Vagina (tissue), 2 donors: ENCODE results near the gene TP53RK. TPM values are rescaled to one million over a fixed set of nuclear protein-coding genes. Genes with fewer than 3 reads are reported as not detected.
A peak's percentile ranks its signal among the peaks of the same experiment; 100 is the strongest.

ENCODE experiments used
- DNase-seq, 2 donors: peaks; one replicate each; pipeline ENCODE4 v3.0.0-alpha.2; 2017; ENCODE audit errors: extremely low spot score in 2 of 2
- H3K27ac ChIP-seq: fragments of 200-600 bp; sonication (generic); one replicate; pipeline ENCODE4 v1.5.1; 2019
- H3K27me3 ChIP-seq: fragments of 200-600 bp; sonication (generic); one replicate; pipeline ENCODE4 v1.5.1; 2019
- H3K36me3 ChIP-seq, 2 donors: fragments of 200-600 bp; sonication (generic); one replicate each; pipeline ENCODE4 v1.5.1; 2017 to 2019
- H3K4me1 ChIP-seq: fragments of 200-600 bp; sonication (generic); one replicate; pipeline ENCODE4 v1.5.1; 2019
- H3K4me3 ChIP-seq, 2 donors: fragments of 200-600 bp; sonication (generic); 1 replicate in 1 of 2; 2 replicates in 1 of 2; pipeline ENCODE4 v1.5.1; 2016 to 2019
- H3K9me3 ChIP-seq: fragments of 200-600 bp; sonication (generic); one replicate; pipeline ENCODE4 v1.5.1; 2019
- POLR2A ChIP-seq, 2 donors: fragments of 450-650 bp; IDR thresholded peaks; one replicate each; pipeline ENCODE4 v1.6.1; 2017; ENCODE audit warnings: antibody characterized with exemption in 2 of 2, mild to moderate bottlenecking in 2 of 2, moderate library complexity in 2 of 2
- POLR2AphosphoS5 ChIP-seq, 2 donors: sonication (generic); formaldehyde crosslinking; IDR thresholded peaks; one replicate each; pipeline ENCODE4 v1.9.0; 2017; ENCODE audit warnings: antibody characterized with exemption in 2 of 2, mild to moderate bottlenecking in 2 of 2, low read depth in 1 of 2; ENCODE audit not compliant: insufficient read depth in 1 of 2
- intact Hi-C: fragments of 100-400 bp; cut with DNase I; formaldehyde crosslinking; loops from one replicate; pipeline ENCODE4 v1.15.1; 2023
- total RNA-seq: library from RNA; depleted of rRNA; stranded (reverse); fragments of >200 nt; gene quantifications from one replicate; pipeline ENCODE4 v1.2.3, GENCODE V29; 2016
- TF ChIP-seq, protein P1 (sequence below), 3 experiments: fragments of 450-650 bp in 2 of 3; fragments of 200-600 bp in 1 of 3; sonication (generic) in 1 of 3; IDR thresholded peaks; one replicate each; pipeline ENCODE4 v1.5.1; 2017 to 2019; ENCODE audit warnings: antibody characterized with exemption in 3 of 3, mild to moderate bottlenecking in 2 of 3, moderate library complexity in 2 of 3

Gene TP53RK
- total RNA-seq, 1 donor from 2014 or later, result 27.7 TPM

DNA sequence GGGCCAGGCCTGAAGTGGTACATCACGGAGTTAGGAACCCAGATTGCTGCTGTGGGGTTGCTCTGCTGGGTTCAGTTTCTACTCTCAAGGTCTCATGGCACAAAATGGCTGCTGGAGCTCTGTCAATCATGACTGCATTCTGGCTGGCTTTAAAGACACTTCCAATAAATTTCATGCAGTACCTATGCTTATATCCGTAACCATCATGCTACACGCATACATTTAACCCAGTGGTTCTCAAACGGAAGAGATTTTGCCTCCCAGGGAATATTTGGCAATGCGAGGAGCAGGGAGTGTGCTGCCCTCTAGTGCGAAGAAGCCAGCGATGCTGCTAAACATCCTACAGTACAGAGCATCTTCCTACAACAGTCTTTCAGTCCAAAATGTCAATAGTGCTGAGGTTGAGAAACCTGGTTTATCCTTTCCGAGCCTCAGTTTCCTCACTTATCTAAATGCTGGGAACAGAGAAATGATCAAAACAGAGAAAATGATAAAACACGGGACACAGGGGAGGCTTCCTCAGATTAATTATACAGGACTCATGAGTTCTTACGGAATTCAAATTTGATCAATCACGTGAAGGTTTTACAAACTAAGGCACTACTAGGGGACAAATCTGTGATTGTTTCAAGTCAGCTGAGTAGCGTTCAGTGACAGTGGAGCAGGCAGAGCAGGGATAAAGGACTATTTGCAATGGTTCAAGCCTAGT is 10.6 kb upstream of the TP53RK start:
- intact Hi-C loops, result no loop called here
- H3K9me3 ChIP-seq, result no peaks in the 10 kb centered on the region
- no peak overlapping the region for H3K27ac ChIP-seq
- H3K36me3 ChIP-seq, result no peaks in the 10 kb centered on the region
- DNase-seq, result no peak
- peaks cover 2% of the 10 kb centered on the region for H3K4me1 ChIP-seq
- H3K27me3 ChIP-seq, result no peaks in the 10 kb centered on the region
- no peak overlapping the region for H3K4me3 ChIP-seq
- TF ChIP-seq, protein P1, sequence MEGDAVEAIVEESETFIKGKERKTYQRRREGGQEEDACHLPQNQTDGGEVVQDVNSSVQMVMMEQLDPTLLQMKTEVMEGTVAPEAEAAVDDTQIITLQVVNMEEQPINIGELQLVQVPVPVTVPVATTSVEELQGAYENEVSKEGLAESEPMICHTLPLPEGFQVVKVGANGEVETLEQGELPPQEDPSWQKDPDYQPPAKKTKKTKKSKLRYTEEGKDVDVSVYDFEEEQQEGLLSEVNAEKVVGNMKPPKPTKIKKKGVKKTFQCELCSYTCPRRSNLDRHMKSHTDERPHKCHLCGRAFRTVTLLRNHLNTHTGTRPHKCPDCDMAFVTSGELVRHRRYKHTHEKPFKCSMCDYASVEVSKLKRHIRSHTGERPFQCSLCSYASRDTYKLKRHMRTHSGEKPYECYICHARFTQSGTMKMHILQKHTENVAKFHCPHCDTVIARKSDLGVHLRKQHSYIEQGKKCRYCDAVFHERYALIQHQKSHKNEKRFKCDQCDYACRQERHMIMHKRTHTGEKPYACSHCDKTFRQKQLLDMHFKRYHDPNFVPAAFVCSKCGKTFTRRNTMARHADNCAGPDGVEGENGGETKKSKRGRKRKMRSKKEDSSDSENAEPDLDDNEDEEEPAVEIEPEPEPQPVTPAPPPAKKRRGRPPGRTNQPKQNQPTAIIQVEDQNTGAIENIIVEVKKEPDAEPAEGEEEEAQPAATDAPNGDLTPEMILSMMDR (IDR thresholded peaks at IDR 0.05), result no peak
- TF ChIP-seq POLR2A (IDR thresholded peaks at IDR 0.05) (no peak), POLR2AphosphoS5 (IDR thresholded peaks at IDR 0.05; ENCODE audit: insufficient read depth in 1 of 2, low read depth in 1 of 2) (no peak)

DNA sequence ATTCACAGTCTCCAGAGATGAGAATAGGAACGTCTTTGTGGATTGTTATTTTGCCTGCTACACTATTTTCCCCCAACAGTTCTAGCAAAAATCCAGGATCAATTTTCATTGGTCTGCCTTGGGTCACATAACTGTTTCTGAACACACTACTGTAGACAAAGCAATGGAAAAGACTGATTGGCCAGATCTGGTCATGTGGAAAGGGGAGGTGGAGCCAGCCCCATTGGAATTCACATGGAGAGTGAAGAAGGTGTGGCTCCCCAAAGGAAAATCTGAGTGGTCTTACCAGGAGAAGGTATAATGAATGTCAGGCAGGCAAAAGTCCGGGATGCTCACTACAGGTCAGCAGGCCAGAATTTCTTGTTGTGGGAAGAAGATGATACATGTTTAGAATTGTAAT is 9.5 kb upstream of the TP53RK start:
- intact Hi-C loops, result no loop called here
- no peaks in the 10 kb centered on the region for H3K4me1 ChIP-seq
- no peaks in the 10 kb centered on the region for H3K9me3 ChIP-seq
- no peak for DNase-seq
- H3K27ac ChIP-seq, result no peak overlapping the region
- no peaks in the 10 kb centered on the region for H3K27me3 ChIP-seq
- no peak for TF ChIP-seq POLR2A (IDR thresholded peaks at IDR 0.05)
- TF ChIP-seq, protein P1 (IDR thresholded peaks at IDR 0.05), result no peak
- H3K36me3 ChIP-seq, result no peaks in the 10 kb centered on the region
- no peak overlapping the region for H3K4me3 ChIP-seq

DNA sequence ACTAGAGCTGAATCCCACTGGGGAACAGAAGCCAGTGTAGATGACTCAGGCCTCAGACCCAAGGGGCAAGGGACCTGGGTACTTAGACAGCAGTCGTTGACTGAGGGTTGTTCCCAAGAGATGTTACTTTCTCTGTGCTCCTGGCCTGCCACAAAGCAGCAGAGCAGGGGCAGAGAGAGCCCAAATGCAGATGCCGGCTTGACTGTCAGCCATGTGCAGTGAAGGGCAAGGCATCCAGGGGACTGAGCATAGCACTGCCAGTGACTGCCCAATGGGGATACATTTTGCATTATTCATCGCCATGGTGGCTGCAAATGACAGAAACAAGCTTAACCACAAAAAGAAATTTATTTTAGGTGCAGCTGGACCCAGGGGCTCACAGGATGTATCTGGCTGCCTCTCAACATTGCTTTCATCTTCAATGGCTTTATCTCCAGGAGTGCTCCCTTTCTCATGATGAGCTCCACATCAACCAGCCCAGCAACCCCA is 7.6 kb upstream of the TP53RK start:
- Histone ChIP-seq H3K27ac (no peak overlapping the region), H3K9me3 (no peaks in the 10 kb centered on the region), H3K36me3 (no peaks in the 10 kb centered on the region), H3K4me1 (no peaks in the 10 kb centered on the region), H3K4me3 (no peak overlapping the region), H3K27me3 (no peaks in the 10 kb centered on the region)
- TF ChIP-seq, protein P1 (IDR thresholded peaks at IDR 0.05), result no peak
- no peak for TF ChIP-seq POLR2A (IDR thresholded peaks at IDR 0.05)
- no peak for TF ChIP-seq POLR2AphosphoS5 (IDR thresholded peaks at IDR 0.05; ENCODE audit: insufficient read depth in 1 of 2, low read depth in 1 of 2)
- no peak for DNase-seq
- intact Hi-C loops, result no loop called here

DNA sequence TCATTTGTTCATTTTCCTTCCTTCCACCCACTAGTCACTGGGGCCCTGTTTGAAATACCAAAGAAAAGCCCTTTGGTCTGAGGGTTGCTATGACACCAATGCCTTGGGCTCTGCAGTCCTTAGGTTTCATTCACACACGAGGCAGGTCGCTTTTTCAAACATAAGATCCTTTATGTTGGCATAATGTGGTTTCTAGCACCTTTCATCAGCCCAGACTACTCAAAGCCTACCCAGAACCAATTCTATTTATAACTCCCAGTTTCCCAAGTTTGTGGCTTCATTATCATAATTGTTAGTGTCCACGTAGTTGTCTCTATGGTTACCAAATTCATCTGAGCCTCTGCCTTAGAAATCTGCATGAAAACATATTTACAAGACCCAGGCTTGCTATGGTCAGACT is 6.6 kb upstream of the TP53RK start:
- H3K27me3 ChIP-seq, result no peaks in the 10 kb centered on the region
- TF ChIP-seq POLR2AphosphoS5 (IDR thresholded peaks at IDR 0.05; ENCODE audit: insufficient read depth in 1 of 2, low read depth in 1 of 2) (no peak), POLR2A (IDR thresholded peaks at IDR 0.05) (no peak)
- TF ChIP-seq, protein P1 (IDR thresholded peaks at IDR 0.05), result no peak
- H3K36me3 ChIP-seq, result no peaks in the 10 kb centered on the region
- no peak for DNase-seq
- no peak overlapping the region for H3K27ac ChIP-seq
- no peak overlapping the region for H3K4me3 ChIP-seq
- no peaks in the 10 kb centered on the region for H3K9me3 ChIP-seq
- no peaks in the 10 kb centered on the region for H3K4me1 ChIP-seq
- intact Hi-C loops, result no loop called here

DNA sequence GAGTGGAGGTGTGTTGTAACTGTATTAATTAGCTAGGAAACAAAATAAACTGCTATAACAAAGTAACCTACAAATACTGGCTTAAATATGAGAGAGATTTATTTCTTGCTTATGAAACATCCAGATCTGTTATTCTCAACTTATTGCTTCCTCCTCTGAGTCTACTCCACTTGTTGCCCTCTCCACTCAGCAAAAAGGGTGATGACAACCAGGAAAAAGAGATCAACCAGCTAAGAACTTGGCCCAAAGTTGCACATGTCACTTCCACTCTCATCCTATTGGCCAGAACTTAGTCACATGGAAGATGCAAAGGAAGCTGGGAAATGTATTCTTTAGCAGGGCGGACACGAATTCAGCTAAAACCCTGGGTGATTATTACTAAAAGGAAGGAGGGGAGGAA is 5.2 kb upstream of the TP53RK start:
- Histone ChIP-seq H3K4me3 (no peak overlapping the region), H3K27me3 (no peaks in the 10 kb centered on the region), H3K27ac (no peak overlapping the region), H3K9me3 (no peaks in the 10 kb centered on the region), H3K36me3 (no peaks in the 10 kb centered on the region), H3K4me1 (no peaks in the 10 kb centered on the region)
- no peak for DNase-seq
- intact Hi-C loops, result no loop called here
- TF ChIP-seq POLR2AphosphoS5 (IDR thresholded peaks at IDR 0.05; ENCODE audit: insufficient read depth in 1 of 2, low read depth in 1 of 2) (peak in 1 of 2 donors; percentile 47), POLR2A (IDR thresholded peaks at IDR 0.05) (no peak)
